Forelimb muscle (tissue), 1 donor: Measurements from ENCODE around the gene ACP4. TPM values are rescaled to one million over a fixed set of nuclear protein-coding genes. Genes with fewer than 3 reads are reported as not detected.
"Not testable (repeated sequence)": the region's sequence is repeated elsewhere in the genome, so short reads cannot be mapped to it uniquely, and the experiment has no call there.

Experiments
- DNase-seq: peaks from one replicate; pipeline ENCODE4 v3.0.0-alpha.2; 2013; ENCODE audit warnings: low read depth
- polyA plus RNA-seq: library from polyadenylated mRNA; unstranded; fragments of 120-200 nt; gene quantifications from one replicate; pipeline ENCODE4 v1.2.1, GENCODE V29; 2013; ENCODE audit not compliant: insufficient read length

Gene ACP4
- not detected for polyA plus RNA-seq

- DNase-seq, result no peak
Measured at GRCh38 chr19:50790396-50790795, at the start of gene ACP4. Gene ACP4 (plus strand): TSS chr19:50790415. CDS start chr19:50790415, 0 bp downstream.

GRCh38 chr19:50741179-50741933, 48.9 kb upstream of the ACP4 start:
- DNase-seq, result no peak

- no peak for DNase-seq
Measured at GRCh38 chr19:50743537-50743936, 46.7 kb upstream of the ACP4 start.

GRCh38 chr19:50745221-50745620, 45.0 kb upstream of the ACP4 start:
- DNase-seq, result no peak

GRCh38 chr19:50747141-50747540, 43.1 kb upstream of the ACP4 start:
- DNase-seq, result not testable (repeated sequence)

GRCh38 chr19:50749490-50749889, 40.7 kb upstream of the ACP4 start:
- DNase-seq, result no peak

- no peak for DNase-seq
Measured at GRCh38 chr19:50750010-50750409, 40.2 kb upstream of the ACP4 start.

GRCh38 chr19:50753879-50754278, 36.3 kb upstream of the ACP4 start:
- no peak for DNase-seq

- DNase-seq, result not testable (repeated sequence)
Measured at GRCh38 chr19:50756244-50756643, 34.0 kb upstream of the ACP4 start.

GRCh38 chr19:50757624-50758023, 32.6 kb upstream of the ACP4 start:
- not testable (repeated sequence) for DNase-seq

GRCh38 chr19:50759076-50759475, 31.1 kb upstream of the ACP4 start:
- DNase-seq, result not testable (repeated sequence)

- DNase-seq, result no peak
Measured at GRCh38 chr19:50759886-50760285, 30.3 kb upstream of the ACP4 start.

GRCh38 chr19:50761501-50761900, 28.7 kb upstream of the ACP4 start:
- DNase-seq, result not testable (repeated sequence)

- not testable (repeated sequence) for DNase-seq
Measured at GRCh38 chr19:50763521-50763920, 26.7 kb upstream of the ACP4 start.

- no peak for DNase-seq
Measured at GRCh38 chr19:50764409-50764808, 25.8 kb upstream of the ACP4 start.

- DNase-seq, result not testable (repeated sequence)
Measured at GRCh38 chr19:50766746-50767145, 23.5 kb upstream of the ACP4 start.

- not testable (repeated sequence) for DNase-seq
Measured at GRCh38 chr19:50767263-50767662, 23.0 kb upstream of the ACP4 start.

GRCh38 chr19:50768277-50768676, 21.9 kb upstream of the ACP4 start:
- DNase-seq, result no peak

- not testable (repeated sequence) for DNase-seq
Measured at GRCh38 chr19:50770164-50770563, 20.1 kb upstream of the ACP4 start, which contains the start of gene GPR32. Gene GPR32 (plus strand): TSS chr19:50770464. CDS start chr19:50770601, 137 bp downstream.

GRCh38 chr19:50770888-50771287, 19.3 kb upstream of the ACP4 start:
- no peak for DNase-seq

- no peak for DNase-seq
Measured at GRCh38 chr19:50772476-50772875, 17.7 kb upstream of the ACP4 start.

GRCh38 chr19:50772912-50773311, 17.3 kb upstream of the ACP4 start:
- DNase-seq, result not testable (repeated sequence)

- not testable (repeated sequence) for DNase-seq
Measured at GRCh38 chr19:50773454-50773853, 16.8 kb upstream of the ACP4 start.

GRCh38 chr19:50776131-50776530, 14.1 kb upstream of the ACP4 start:
- no peak for DNase-seq
